Smooth muscle cell (in vitro differentiated cells): ENCODE results near the gene RGS3. TPM values are rescaled to one million over a fixed set of nuclear protein-coding genes. Genes with fewer than 3 reads are reported as not detected.
A peak's percentile ranks its signal among the peaks of the same experiment; 100 is the strongest.

ENCODE experiments used
- DNase-seq: peaks from one replicate; lab custom pipeline; 2025; ENCODE audit not compliant: unreplicated experiment; lab: John Stamatoyannopoulos, UW
- H2AFZ ChIP-seq: fragments of 200-600 bp; sonication (generic); 2 replicates; pipeline ENCODE4 v1.6.0; 2016; ENCODE audit warnings: antibody characterized with exemption, low read depth, mild to moderate bottlenecking
- H3F3A ChIP-seq: fragments of 200-600 bp; sonication (generic); 2 replicates; pipeline ENCODE4 v1.6.0; 2017; ENCODE audit warnings: antibody characterized with exemption, low read depth
- H3K27ac ChIP-seq: fragments of 200-600 bp; sonication (generic); 2 replicates; pipeline ENCODE4 v1.5.1; 2016; ENCODE audit warnings: low read depth, mild to moderate bottlenecking
- H3K27me3 ChIP-seq: fragments of 200-600 bp; sonication (generic); 2 replicates; pipeline ENCODE4 v1.6.1; 2016; ENCODE audit warnings: low read depth, mild to moderate bottlenecking
- H3K36me3 ChIP-seq: fragments of 200-600 bp; sonication (generic); 2 replicates; pipeline ENCODE4 v1.5.1; 2016; ENCODE audit warnings: low read depth
- H3K4me1 ChIP-seq: fragments of 200-600 bp; sonication (generic); 2 replicates; pipeline ENCODE4 v1.5.1; 2016; ENCODE audit warnings: low read depth
- H3K4me2 ChIP-seq: fragments of 200-600 bp; sonication (generic); 2 replicates; pipeline ENCODE4 v1.6.0; 2016; ENCODE audit warnings: mild to moderate bottlenecking
- H3K4me3 ChIP-seq: fragments of 200-600 bp; sonication (generic); 2 replicates; pipeline ENCODE4 v1.5.1; 2016; ENCODE audit warnings: mild to moderate bottlenecking
- H3K79me2 ChIP-seq: fragments of 200-600 bp; sonication (generic); 2 replicates; pipeline ENCODE4 v1.6.0; 2016; ENCODE audit warnings: low read depth, mild to moderate bottlenecking
- H3K9ac ChIP-seq: fragments of 200-600 bp; sonication (generic); 2 replicates; pipeline ENCODE4 v1.6.0; 2016; ENCODE audit warnings: low read depth
- H3K9me3 ChIP-seq: fragments of 200-600 bp; sonication (generic); replicated peaks from 2 replicates; pipeline ENCODE4 v1.5.1; 2016; ENCODE audit warnings: low read depth
- H4K20me1 ChIP-seq: fragments of 200-600 bp; sonication (generic); 2 replicates; pipeline ENCODE4 v1.6.0; 2016; ENCODE audit warnings: low read depth
- WGBS: methylation state at CpG from one replicate; pipeline ENCODE4 v1.1.7; 2016; ENCODE audit warnings: low lambda C conversion rate; 5-methylcytosine and 5-hydroxymethylcytosine counted together
- polyA plus RNA-seq: library from polyadenylated mRNA; unstranded; fragments of >200 nt; fragmentation: Nextera tagmentation; extraction: Ambion mirVana; gene quantifications from 2 replicates; pipeline ENCODE4 v1.2.1, GENCODE V29; 2016
- total RNA-seq: library from RNA; depleted of rRNA; stranded (reverse); fragments of >200 nt; gene quantifications from 2 replicates; pipeline ENCODE4 v1.2.3, GENCODE V29; 2014
- TF ChIP-seq, protein P1 (sequence below): fragments of 200-600 bp; sonication (generic); IDR thresholded peaks from 2 replicates; pipeline ENCODE4 v1.5.1; 2017; ENCODE audit warnings: borderline replicate concordance, mild to moderate bottlenecking, antibody characterized with exemption; ENCODE audit not compliant: insufficient read depth, poor library complexity, severe bottlenecking

Gene RGS3
- total and polyA plus RNA-seq, 2 experiments from 2014 or later, result 43.8 to 108 TPM

DNA sequence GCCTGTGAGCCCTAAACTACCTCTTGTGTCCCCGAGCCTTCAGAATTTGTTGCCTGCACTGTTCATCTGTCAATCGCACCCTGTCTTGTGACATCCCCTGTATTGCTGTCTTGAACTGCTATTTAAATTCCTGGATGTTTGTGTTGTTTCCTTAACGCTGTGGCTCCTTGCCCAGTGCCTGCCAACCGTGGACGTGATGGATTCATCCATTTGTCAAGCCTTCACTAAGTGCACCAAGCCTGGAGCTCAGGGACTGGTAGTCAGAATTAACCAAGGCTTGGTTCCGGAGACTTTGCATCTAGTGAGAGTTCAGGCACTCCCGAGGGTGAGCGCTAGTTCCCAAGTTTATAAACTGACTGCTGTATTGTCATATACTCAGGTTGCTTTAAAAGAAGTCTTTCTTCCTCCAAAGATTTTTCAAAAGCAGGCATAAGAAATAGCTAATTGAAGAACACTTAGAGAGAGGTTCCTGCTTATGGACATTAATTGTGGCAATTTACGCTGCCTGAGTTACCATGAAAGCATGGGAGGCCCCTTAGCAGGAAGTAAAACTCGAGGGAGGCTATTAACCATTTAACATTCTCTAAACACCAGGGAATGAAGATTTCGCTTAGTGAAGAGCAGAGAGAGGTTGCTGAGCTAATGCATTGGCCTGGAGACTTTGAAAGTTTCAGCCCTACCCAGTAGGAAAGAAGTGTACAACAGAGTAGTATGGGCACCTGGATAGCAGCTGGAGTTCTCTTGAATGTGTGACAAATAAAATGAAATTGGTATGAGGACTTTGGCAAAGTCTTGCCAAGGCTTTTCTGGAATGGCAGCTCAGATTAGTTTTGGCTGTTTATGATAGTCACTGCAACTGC lies 29.0 kb downstream of the RGS3 start:
- Histone ChIP-seq H2AFZ (peak overlapping the region; percentile 26), H3K4me1 (no peaks in the 10 kb centered on the region), H3K4me3 (no peak overlapping the region), H3F3A (no peaks in the 10 kb centered on the region), H3K27me3 (no peaks in the 10 kb centered on the region), H3K4me2 (no peak overlapping the region), H3K79me2 (no peaks in the 10 kb centered on the region), H3K27ac (no peak overlapping the region), H4K20me1 (no peaks in the 10 kb centered on the region), H3K36me3 (no peaks in the 10 kb centered on the region), H3K9me3 (no peaks in the 10 kb centered on the region), H3K9ac (no peak overlapping the region)
- TF ChIP-seq, protein P1, sequence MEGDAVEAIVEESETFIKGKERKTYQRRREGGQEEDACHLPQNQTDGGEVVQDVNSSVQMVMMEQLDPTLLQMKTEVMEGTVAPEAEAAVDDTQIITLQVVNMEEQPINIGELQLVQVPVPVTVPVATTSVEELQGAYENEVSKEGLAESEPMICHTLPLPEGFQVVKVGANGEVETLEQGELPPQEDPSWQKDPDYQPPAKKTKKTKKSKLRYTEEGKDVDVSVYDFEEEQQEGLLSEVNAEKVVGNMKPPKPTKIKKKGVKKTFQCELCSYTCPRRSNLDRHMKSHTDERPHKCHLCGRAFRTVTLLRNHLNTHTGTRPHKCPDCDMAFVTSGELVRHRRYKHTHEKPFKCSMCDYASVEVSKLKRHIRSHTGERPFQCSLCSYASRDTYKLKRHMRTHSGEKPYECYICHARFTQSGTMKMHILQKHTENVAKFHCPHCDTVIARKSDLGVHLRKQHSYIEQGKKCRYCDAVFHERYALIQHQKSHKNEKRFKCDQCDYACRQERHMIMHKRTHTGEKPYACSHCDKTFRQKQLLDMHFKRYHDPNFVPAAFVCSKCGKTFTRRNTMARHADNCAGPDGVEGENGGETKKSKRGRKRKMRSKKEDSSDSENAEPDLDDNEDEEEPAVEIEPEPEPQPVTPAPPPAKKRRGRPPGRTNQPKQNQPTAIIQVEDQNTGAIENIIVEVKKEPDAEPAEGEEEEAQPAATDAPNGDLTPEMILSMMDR, result no peak
- WGBS, result 57% methylated on average over 11 of the region's 11 CpGs
- DNase-seq, result no peak

DNA sequence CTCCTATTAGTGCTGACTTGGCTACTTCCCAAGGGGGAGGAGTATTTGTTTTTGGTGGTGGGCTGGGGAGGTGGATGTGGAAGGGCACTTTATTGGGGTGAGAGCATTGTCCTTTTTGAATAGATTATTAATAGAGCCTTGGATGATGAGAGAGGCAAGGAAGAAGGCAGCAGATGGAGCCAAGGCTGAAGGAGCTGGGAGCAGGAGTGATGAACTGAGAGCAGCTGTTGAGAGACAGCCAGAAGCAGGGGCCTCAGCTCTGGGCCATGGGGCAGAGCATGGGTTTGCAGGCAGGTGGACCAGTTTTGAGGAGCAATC lies 29.6 kb downstream of the RGS3 start:
- H3K36me3 ChIP-seq, result no peaks in the 10 kb centered on the region
- H3K27me3 ChIP-seq, result no peaks in the 10 kb centered on the region
- H3K9ac ChIP-seq, result no peak overlapping the region
- H3K9me3 ChIP-seq, result no peaks in the 10 kb centered on the region
- no peak for DNase-seq
- no peaks in the 10 kb centered on the region for H4K20me1 ChIP-seq
- TF ChIP-seq, protein P1, result no peak
- no peaks in the 10 kb centered on the region for H3K79me2 ChIP-seq
- H3K27ac ChIP-seq, result no peak overlapping the region
- H3K4me1 ChIP-seq, result no peaks in the 10 kb centered on the region
- no peak overlapping the region for H3K4me2 ChIP-seq
- no peak overlapping the region for H3K4me3 ChIP-seq
- H3F3A ChIP-seq, result no peaks in the 10 kb centered on the region
- H2AFZ ChIP-seq, result no peak overlapping the region

DNA sequence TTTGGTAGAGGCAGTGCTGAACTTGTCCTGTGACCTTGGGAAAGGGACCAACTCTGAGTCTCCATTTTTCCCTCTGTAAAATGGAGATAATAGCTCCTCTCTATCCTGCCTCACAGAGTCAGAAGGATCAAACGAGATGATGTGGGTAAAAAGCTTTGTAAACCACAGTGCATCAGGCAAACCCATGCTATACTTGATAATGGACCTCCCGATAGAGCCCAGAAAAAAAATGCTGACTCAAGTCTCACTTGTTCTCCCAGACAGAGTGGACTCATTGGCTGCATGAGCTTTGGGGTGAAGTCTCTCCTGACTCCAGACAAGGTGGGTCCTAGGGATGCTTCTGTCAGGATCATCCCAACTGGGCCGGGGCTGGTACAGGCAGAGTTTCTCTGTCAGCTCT lies 32.0 kb downstream of the RGS3 start:
- H3K4me1 ChIP-seq, result no peaks in the 10 kb centered on the region
- H3K9ac ChIP-seq, result no peak overlapping the region
- H3K4me3 ChIP-seq, result no peak overlapping the region
- no peak overlapping the region for H3K27ac ChIP-seq
- no peaks in the 10 kb centered on the region for H4K20me1 ChIP-seq
- TF ChIP-seq, protein P1, result no peak
- H3K27me3 ChIP-seq, result no peaks in the 10 kb centered on the region
- 83% methylated on average over 3 of the region's 3 CpGs for WGBS
- H2AFZ ChIP-seq, result no peak overlapping the region
- no peaks in the 10 kb centered on the region for H3K36me3 ChIP-seq
- no peaks in the 10 kb centered on the region for H3K9me3 ChIP-seq
- no peak overlapping the region for H3K4me2 ChIP-seq
- H3K79me2 ChIP-seq, result no peaks in the 10 kb centered on the region
- DNase-seq, result no peak
- no peaks in the 10 kb centered on the region for H3F3A ChIP-seq

DNA sequence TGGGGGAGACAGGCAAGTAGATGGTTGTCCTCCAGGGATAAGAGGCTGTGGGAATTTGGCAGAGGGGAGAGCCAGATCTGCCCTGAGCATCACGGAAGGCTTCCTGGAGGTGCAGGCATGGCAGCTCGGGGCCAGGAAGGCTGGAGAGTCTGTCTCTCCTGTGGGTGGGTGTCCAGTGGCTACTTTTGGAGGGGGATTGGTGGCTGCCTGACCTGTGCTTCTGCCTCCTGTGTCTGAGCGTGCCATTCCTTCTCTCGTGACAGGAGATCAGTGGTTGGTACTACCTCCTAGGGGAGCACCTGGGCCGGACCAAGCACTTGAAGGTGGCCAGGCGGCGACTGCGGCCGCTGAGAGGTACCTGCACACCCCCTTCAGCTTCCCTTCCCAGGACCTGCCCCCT lies 33.5 kb downstream of the RGS3 start:
- no peak overlapping the region for H3K4me3 ChIP-seq
- no peaks in the 10 kb centered on the region for H3F3A ChIP-seq
- no peak overlapping the region for H3K27ac ChIP-seq
- H4K20me1 ChIP-seq, result no peaks in the 10 kb centered on the region
- H3K4me2 ChIP-seq, result no peak overlapping the region
- no peaks in the 10 kb centered on the region for H3K4me1 ChIP-seq
- no peak overlapping the region for H2AFZ ChIP-seq
- 97% methylated on average over 9 of the region's 9 CpGs for WGBS
- TF ChIP-seq, protein P1, result no peak
- no peak overlapping the region for H3K9ac ChIP-seq
- no peaks in the 10 kb centered on the region for H3K36me3 ChIP-seq
- no peaks in the 10 kb centered on the region for H3K27me3 ChIP-seq
- no peak for DNase-seq
- H3K9me3 ChIP-seq, result no peaks in the 10 kb centered on the region
- H3K79me2 ChIP-seq, result no peaks in the 10 kb centered on the region
